Endothelial cell of umbilical vein (primary cell): ENCODE data around the gene JUND.

Experiments
- CTCF ChIP-seq, 2 donors: IDR thresholded peaks; 1 replicate in 1 of 2; 2 replicates in 1 of 2; pipeline ENCODE4 v1.5.1; 2011; ENCODE audit warnings: low read length in 2 of 2, mild to moderate bottlenecking in 2 of 2, moderate library complexity in 2 of 2, control low read depth in 1 of 2, inconsistent platforms in 1 of 2, low read depth in 1 of 2; ENCODE audit not compliant: insufficient read depth in 1 of 2; ENCODE audit errors: extremely low read depth in 1 of 2
- EZH2 ChIP-seq: IDR thresholded peaks from 2 replicates; pipeline ENCODE4 v1.6.1; 2012; ENCODE audit warnings: borderline replicate concordance, low read depth, mild to moderate bottlenecking, moderate library complexity, low read length, inconsistent platforms; ENCODE audit not compliant: severe bottlenecking
- FOS ChIP-seq: IDR thresholded peaks from 2 replicates; pipeline ENCODE4 v1.6.1; 2011; ENCODE audit warnings: mild to moderate bottlenecking, low read length, moderate library complexity, borderline replicate concordance; ENCODE audit not compliant: insufficient read depth
- MAX ChIP-seq: IDR thresholded peaks from 2 replicates; pipeline ENCODE4 v1.6.1; 2011; ENCODE audit not compliant: insufficient read depth, insufficient read length
- MYC ChIP-seq: IDR thresholded peaks from one replicate; pipeline ENCODE4 v1.6.1; 2011; ENCODE audit warnings: mild to moderate bottlenecking, low read depth, low read length
- POLR2A ChIP-seq: IDR thresholded peaks from 2 replicates; pipeline ENCODE4 v1.6.1; 2012; ENCODE audit warnings: low read depth, mild to moderate bottlenecking, control low read depth, low read length
- POLR2AphosphoS5 ChIP-seq: IDR thresholded peaks from 2 replicates; pipeline ENCODE4 v1.6.1; 2012; ENCODE audit warnings: low read depth, mild to moderate bottlenecking, control low read depth, low read length, moderate library complexity; ENCODE audit not compliant: insufficient read depth

DNA sequence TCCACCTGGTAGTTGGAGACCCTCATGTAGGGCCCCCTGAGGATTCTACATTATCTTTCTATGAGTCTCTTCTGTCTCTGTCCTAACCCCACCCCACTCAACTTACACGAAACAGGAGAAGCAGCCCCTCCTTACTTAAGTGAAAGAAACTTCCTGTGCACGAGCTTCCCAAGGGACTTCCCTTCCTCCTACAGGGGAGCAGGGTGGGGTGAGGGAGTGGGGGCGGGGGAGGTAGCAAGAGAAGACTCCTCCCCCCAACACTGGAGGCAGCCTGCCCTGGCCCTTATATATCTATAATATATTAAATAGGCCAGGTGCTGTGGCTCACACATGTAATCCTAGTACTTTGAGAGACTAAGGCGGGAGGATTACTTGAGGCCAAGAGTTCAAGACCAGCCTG, 49.6 kb downstream of the JUND start:
- no peak for TF ChIP-seq MYC
- TF ChIP-seq CTCF (IDR thresholded peaks at IDR 0.05; ENCODE audit: extremely low read depth in 1 of 2, insufficient read depth in 1 of 2, low read depth in 1 of 2, low read length in 2 of 2), result no peak
- no peak for TF ChIP-seq POLR2A
- TF ChIP-seq POLR2AphosphoS5, result no peak
- TF ChIP-seq EZH2, result no peak
- no peak for TF ChIP-seq FOS
- TF ChIP-seq MAX, result no peak
